ENCODE measurements around the gene EFNB2. TPM values are rescaled to one million over a fixed set of nuclear protein-coding genes. Genes with fewer than 3 reads are reported as not detected.

EFNB2 gene
- total RNA-seq, 4 donors from 2014 or later, result 8.8 to 65.3 (median 22.7) TPM

- Histone ChIP-seq H3K27me3 (no peaks in the 10 kb centered on the region), H3K4me1 (no peaks in the 10 kb centered on the region), H3K27ac (no peak overlapping the region), H3K4me3 (no peak overlapping the region), H3K36me3 (no peaks in the 10 kb centered on the region), H3K9me3 (no peaks in the 10 kb centered on the region)
- no peak for DNase-seq
- intact Hi-C loops (cut with DNase I; ENCODE audit: low total_unique reads), result no loop called here
- TF ChIP-seq CTCF (IDR thresholded peaks at IDR 0.05) (no peak), POLR2A (IDR thresholded peaks at IDR 0.05) (no peak)
Measured at GRCh38 chr13:106466691-106467426, 68.6 kb downstream of the EFNB2 start.

GRCh38 chr13:106464076-106464475 is 71.4 kb downstream of the EFNB2 start:
- no peaks in the 10 kb centered on the region for H3K36me3 ChIP-seq
- no peak overlapping the region for H3K4me3 ChIP-seq
- no peaks in the 10 kb centered on the region for H3K9me3 ChIP-seq
- DNase-seq, result no peak
- intact Hi-C loops (cut with DNase I; ENCODE audit: low total_unique reads), result no loop called here
- TF ChIP-seq POLR2A (IDR thresholded peaks at IDR 0.05) (no peak), CTCF (IDR thresholded peaks at IDR 0.05) (no peak)
- H3K4me1 ChIP-seq, result no peaks in the 10 kb centered on the region
- no peak overlapping the region for H3K27ac ChIP-seq
- no peaks in the 10 kb centered on the region for H3K27me3 ChIP-seq

DNA sequence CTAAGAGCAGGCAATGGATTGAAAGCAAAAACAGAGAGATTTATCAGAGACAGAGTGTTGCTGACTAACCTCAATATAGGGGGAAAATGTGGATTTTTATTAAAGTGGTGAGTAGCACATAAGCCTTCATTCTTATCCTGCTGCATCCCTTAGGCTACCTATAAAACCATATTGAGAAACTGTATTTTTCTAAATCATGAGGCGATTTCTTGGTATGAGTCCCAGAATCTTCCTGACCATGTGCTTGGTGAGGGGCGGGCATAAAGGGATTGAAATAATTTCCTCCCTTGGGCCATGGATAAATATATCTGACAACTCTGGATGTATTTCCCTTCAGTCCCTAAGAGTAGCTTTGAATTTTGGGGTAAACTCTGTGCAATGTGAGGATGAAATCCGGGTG is 72.8 kb downstream of the EFNB2 start:
- Histone ChIP-seq H3K36me3 (no peaks in the 10 kb centered on the region), H3K9me3 (no peaks in the 10 kb centered on the region), H3K27me3 (no peaks in the 10 kb centered on the region), H3K27ac (no peak overlapping the region), H3K4me1 (no peaks in the 10 kb centered on the region), H3K4me3 (no peak overlapping the region)
- no peak for DNase-seq
- no peak for TF ChIP-seq CTCF (IDR thresholded peaks at IDR 0.05)
- TF ChIP-seq POLR2A (IDR thresholded peaks at IDR 0.05), result no peak
- intact Hi-C loops (cut with DNase I; ENCODE audit: low total_unique reads), result no loop called here

DNA sequence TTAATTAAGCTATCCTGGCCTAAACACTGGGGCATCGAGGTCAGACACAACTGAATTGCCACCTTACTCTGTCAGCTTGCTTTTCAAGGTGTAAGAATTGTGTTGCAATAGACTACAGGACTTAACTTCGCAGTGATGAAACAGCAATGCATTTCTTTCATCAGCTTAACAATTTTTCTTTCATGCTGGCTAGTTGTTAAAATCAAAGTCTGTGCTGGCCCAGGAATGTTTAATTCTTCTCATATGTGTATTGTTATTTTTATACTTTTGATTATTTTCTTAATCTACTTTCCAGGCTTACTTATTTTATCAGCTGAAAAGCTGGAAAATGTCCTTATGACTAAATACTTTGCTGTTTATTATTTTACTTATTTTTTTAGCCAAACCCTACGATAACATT is 79.7 kb downstream of the EFNB2 start:
- DNase-seq, result no peak
- no peak overlapping the region for H3K4me3 ChIP-seq
- H3K27me3 ChIP-seq, result no peaks in the 10 kb centered on the region
- TF ChIP-seq POLR2A (IDR thresholded peaks at IDR 0.05) (no peak), CTCF (IDR thresholded peaks at IDR 0.05) (no peak)
- H3K36me3 ChIP-seq, result no peaks in the 10 kb centered on the region
- no peaks in the 10 kb centered on the region for H3K4me1 ChIP-seq
- H3K27ac ChIP-seq, result no peak overlapping the region
- intact Hi-C loops (cut with DNase I; ENCODE audit: low total_unique reads), result no loop called here
- H3K9me3 ChIP-seq, result no peaks in the 10 kb centered on the region

DNA sequence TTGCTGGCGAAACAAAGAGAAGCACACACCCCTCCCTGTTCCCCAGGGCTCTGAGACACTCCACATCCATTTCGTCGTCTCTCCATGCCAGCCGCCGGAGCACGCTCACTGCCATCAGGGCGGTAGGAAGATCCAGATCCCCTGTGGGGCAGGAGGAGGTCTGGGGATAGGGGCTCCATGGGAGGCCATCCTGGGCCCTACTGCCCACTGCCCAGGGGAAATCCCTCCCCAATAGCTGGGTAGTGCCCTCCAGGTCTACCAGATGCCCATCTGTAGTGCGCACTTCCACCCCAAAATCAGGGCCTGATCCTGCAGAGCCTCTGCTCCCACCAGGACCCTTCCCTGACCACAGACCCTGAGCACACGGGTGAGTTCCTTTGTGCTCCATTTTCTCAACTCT is 80.3 kb downstream of the EFNB2 start:
- Histone ChIP-seq H3K9me3 (no peaks in the 10 kb centered on the region), H3K27ac (no peak overlapping the region), H3K4me3 (no peak overlapping the region), H3K4me1 (no peaks in the 10 kb centered on the region), H3K27me3 (no peaks in the 10 kb centered on the region), H3K36me3 (no peaks in the 10 kb centered on the region)
- TF ChIP-seq POLR2A (IDR thresholded peaks at IDR 0.05) (no peak), CTCF (IDR thresholded peaks at IDR 0.05) (no peak)
- DNase-seq, result no peak
- intact Hi-C loops (cut with DNase I; ENCODE audit: low total_unique reads), result no loop called here
